ENCODE measurements around the gene BEND3.
"Not testable (repeated sequence)": the region's sequence is repeated elsewhere in the genome, so short reads cannot be mapped to it uniquely, and the experiment has no call there.

BEND3 gene

DNA sequence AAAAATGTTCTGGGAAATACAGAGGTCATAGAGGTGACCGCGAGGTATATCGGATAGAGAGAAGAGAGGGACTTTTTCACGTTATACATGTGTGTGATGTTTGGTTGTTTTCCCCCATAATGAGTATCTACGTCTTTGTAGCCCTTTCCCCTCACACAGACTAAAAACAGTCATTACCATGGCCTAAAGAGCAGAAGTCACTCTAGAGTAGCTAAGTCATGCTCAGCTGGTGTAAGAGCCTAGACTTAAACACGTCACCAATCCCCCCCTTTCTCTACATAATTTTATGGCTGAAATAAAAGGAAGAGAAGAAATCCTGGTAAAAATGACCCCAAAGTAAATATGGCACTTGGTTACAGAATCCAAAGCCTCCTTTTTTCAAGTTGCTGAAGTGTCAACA, 6.0 kb upstream of the BEND3 start:
- TF ChIP-seq, protein P1, sequence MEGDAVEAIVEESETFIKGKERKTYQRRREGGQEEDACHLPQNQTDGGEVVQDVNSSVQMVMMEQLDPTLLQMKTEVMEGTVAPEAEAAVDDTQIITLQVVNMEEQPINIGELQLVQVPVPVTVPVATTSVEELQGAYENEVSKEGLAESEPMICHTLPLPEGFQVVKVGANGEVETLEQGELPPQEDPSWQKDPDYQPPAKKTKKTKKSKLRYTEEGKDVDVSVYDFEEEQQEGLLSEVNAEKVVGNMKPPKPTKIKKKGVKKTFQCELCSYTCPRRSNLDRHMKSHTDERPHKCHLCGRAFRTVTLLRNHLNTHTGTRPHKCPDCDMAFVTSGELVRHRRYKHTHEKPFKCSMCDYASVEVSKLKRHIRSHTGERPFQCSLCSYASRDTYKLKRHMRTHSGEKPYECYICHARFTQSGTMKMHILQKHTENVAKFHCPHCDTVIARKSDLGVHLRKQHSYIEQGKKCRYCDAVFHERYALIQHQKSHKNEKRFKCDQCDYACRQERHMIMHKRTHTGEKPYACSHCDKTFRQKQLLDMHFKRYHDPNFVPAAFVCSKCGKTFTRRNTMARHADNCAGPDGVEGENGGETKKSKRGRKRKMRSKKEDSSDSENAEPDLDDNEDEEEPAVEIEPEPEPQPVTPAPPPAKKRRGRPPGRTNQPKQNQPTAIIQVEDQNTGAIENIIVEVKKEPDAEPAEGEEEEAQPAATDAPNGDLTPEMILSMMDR (IDR thresholded peaks at IDR 0.05; ENCODE audit: insufficient read depth, missing control alignments) = no peak
- DNase-seq (ENCODE audit: insufficient read length, low spot score) (no peak), FAIRE-seq (no peak)

DNA sequence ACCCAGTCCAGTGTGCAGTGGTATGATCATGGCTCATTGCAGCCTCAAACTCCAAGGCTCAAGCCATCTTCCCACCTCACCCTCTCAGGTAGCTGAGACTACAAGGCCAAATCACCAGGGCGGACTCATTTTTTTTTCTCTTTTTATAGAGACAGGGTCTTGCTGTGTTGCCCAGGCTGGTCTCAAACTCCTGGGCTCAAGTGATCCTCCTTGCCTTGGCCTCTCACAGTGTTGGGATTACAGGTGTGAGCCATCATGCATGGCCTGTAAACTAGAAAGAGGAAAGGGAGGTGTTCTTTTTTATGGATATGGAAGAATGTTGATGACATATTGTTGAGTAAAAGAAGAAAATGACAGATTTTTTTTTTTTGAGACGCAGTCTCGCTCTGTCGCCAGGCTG, 5.1 kb upstream of the BEND3 start:
- no peak for FAIRE-seq

GRCh38 chr6:107118976-107119375, 3.7 kb upstream of the BEND3 start:
- no peak for FAIRE-seq
- TF ChIP-seq, protein P1 (IDR thresholded peaks at IDR 0.05; ENCODE audit: insufficient read depth, missing control alignments) = no peak

More for the DNA sequence above, 5.1 kb upstream of the BEND3 start:
- TF ChIP-seq, protein P1 (IDR thresholded peaks at IDR 0.05; ENCODE audit: insufficient read depth, missing control alignments) = no peak
- DNase-seq (ENCODE audit: insufficient read length, low spot score) = no peak

GRCh38 chr6:107118540-107118939, 3.2 kb upstream of the BEND3 start:
- not testable (repeated sequence) for FAIRE-seq; DNase-seq (ENCODE audit: insufficient read length, low spot score)

More at GRCh38 chr6:107118976-107119375, 3.7 kb upstream of the BEND3 start:
- no peak for DNase-seq (ENCODE audit: insufficient read length, low spot score)

DNA sequence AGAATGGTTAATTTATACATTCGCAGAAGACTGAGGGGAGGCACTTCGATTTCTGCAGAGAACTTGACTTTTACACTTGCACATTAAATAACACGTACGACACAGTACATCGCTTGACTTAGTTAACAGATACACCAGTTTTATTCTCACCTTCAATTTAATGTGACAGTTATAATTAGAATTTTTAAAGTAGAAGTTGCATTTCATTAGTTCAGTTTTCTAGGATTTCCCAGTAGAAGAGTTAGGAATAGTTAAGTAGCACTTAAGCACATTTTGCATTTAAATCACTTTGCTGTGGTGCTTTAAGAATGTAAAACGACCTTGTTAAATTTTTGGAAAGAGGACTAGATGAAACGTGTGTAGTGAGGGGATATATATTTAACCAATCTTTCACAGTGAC, 1.6 kb upstream of the BEND3 start:
- FAIRE-seq (no peak), DNase-seq (ENCODE audit: insufficient read length, low spot score) (no peak)
- TF ChIP-seq, protein P1 (IDR thresholded peaks at IDR 0.05; ENCODE audit: insufficient read depth, missing control alignments) = no peak

- TF ChIP-seq, protein P1 (IDR thresholded peaks at IDR 0.05; ENCODE audit: insufficient read depth, missing control alignments) = no peak
- DNase-seq (ENCODE audit: insufficient read length, low spot score) (no peak), FAIRE-seq (no peak)
Measured at GRCh38 chr6:107116328-107116892, 1.1 kb upstream of the BEND3 start.

DNA sequence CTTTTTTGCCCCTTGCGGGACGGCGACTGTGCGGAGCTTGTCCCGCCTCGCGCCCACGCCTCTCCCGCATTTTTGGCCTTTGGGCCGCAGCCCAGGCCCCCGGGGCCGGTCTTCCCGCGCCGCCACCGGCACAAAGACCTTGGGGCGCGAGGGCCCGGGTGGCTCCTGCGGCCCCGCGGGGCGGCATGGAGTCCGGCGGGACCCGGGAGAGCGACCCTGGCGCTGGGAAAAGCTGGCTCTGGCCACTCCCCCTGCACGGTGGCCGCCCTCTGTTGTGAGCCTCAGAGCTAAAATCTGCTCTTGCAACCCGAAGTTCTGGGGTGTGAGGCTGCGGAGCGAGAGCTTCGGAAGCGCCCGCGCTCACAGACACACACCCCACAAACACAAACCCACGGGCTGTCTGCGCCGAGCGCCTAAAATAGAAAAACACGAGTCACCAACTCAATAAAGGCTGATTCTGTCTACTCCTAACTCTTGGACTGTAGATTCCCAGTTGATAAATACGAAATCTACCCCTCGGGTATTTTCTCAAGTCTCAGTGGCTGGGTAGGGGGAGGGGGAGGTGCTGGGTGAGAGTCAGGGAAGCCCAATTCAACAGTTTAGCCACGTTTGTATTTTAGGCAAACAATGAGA, 496 bp upstream of the BEND3 start:
- FAIRE-seq = no peak
- peak; percentile 48 for DNase-seq (ENCODE audit: insufficient read length, low spot score)
- TF ChIP-seq, protein P1 (IDR thresholded peaks at IDR 0.05; ENCODE audit: insufficient read depth, missing control alignments) = no peak
